Ishikawa (cell line): ENCODE results near the gene UBIAD1.

Experiments used
- CEBPB ChIP-seq: IDR thresholded peaks from 2 replicates; pipeline ENCODE4 v1.6.1; 2012
- CREB1 ChIP-seq: IDR thresholded peaks from 2 replicates; pipeline ENCODE4 v1.6.1; 2012; ENCODE audit warnings: low read depth
- EGR1 ChIP-seq: IDR thresholded peaks from 2 replicates; pipeline ENCODE4 v1.6.1; 2012
- EP300 ChIP-seq: IDR thresholded peaks from 2 replicates; pipeline ENCODE4 v1.6.1; 2012; ENCODE audit warnings: borderline replicate concordance
- FOXM1 ChIP-seq: IDR thresholded peaks from 2 replicates; pipeline ENCODE4 v1.6.1; 2012; ENCODE audit warnings: low read depth, borderline replicate concordance
- NFIC ChIP-seq: IDR thresholded peaks from 2 replicates; pipeline ENCODE4 v1.6.1; 2012
- RAD21 ChIP-seq: IDR thresholded peaks from 2 replicates; pipeline ENCODE4 v1.6.1; 2012; ENCODE audit warnings: low read depth
- TAF1 ChIP-seq: IDR thresholded peaks from 2 replicates; pipeline ENCODE4 v1.6.1; 2012; ENCODE audit warnings: low read depth, mild to moderate bottlenecking
- TCF12 ChIP-seq: IDR thresholded peaks from 2 replicates; pipeline ENCODE4 v1.6.1; 2012; ENCODE audit warnings: low read depth
- TEAD4 ChIP-seq: IDR thresholded peaks from 2 replicates; pipeline ENCODE4 v1.6.1; 2012
- YY1 ChIP-seq: IDR thresholded peaks from 2 replicates; pipeline ENCODE4 v1.6.1; 2012; ENCODE audit warnings: low read depth
- ZBTB7A ChIP-seq: IDR thresholded peaks from 2 replicates; pipeline ENCODE4 v1.6.1; 2012; ENCODE audit warnings: low read depth
- TF ChIP-seq, protein P1 (sequence below): IDR thresholded peaks from 2 replicates; pipeline ENCODE4 v1.6.1; 2012; ENCODE audit warnings: low read depth, mild to moderate bottlenecking
- TF ChIP-seq, protein P2 (sequence below): IDR thresholded peaks from 2 replicates; pipeline ENCODE4 v1.6.1; 2012
- TF ChIP-seq, protein P3 (sequence below): IDR thresholded peaks from 2 replicates; pipeline ENCODE4 v1.6.1; 2012

UBIAD1 gene

DNA sequence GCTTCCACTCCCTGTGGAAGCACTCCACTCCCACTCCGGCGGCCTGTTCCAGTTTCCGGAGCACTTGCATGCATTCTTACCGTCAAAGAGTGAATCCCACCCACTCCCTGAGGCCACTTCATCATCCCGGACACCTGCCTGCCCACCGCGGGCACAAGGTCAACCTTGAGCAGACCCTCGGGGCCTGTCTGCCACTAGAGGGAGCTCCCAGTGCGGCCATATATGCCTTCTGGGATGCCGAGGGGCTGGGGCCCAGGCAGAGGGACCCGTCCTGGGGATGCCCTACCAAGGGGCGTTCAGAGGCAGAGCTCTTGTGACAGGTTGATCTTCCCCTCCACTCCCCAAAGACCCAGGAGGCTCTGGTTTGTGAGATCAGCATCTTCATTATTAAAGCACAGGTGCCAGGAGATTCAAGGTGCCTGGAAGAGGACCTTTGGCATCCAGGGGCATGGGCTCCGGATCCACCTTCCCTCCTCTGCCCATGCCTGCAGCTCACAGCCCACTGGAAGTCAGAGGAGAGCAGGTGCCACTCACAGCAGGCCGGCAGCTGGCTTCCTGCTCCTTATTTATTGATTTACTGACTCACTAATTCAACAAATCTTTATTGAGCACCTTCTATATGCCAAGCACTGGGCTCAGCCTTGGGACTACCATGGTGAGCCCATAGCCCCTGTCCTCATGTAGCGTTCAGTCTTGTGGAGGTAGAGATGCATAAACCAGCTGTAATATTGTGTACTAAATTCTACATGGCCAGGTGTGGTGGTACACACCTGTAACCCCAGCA lies 47.3 kb downstream of the UBIAD1 start:
- TF ChIP-seq, protein P1, sequence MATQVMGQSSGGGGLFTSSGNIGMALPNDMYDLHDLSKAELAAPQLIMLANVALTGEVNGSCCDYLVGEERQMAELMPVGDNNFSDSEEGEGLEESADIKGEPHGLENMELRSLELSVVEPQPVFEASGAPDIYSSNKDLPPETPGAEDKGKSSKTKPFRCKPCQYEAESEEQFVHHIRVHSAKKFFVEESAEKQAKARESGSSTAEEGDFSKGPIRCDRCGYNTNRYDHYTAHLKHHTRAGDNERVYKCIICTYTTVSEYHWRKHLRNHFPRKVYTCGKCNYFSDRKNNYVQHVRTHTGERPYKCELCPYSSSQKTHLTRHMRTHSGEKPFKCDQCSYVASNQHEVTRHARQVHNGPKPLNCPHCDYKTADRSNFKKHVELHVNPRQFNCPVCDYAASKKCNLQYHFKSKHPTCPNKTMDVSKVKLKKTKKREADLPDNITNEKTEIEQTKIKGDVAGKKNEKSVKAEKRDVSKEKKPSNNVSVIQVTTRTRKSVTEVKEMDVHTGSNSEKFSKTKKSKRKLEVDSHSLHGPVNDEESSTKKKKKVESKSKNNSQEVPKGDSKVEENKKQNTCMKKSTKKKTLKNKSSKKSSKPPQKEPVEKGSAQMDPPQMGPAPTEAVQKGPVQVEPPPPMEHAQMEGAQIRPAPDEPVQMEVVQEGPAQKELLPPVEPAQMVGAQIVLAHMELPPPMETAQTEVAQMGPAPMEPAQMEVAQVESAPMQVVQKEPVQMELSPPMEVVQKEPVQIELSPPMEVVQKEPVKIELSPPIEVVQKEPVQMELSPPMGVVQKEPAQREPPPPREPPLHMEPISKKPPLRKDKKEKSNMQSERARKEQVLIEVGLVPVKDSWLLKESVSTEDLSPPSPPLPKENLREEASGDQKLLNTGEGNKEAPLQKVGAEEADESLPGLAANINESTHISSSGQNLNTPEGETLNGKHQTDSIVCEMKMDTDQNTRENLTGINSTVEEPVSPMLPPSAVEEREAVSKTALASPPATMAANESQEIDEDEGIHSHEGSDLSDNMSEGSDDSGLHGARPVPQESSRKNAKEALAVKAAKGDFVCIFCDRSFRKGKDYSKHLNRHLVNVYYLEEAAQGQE: no peak
- TF ChIP-seq RAD21: peak; percentile 60

DNA sequence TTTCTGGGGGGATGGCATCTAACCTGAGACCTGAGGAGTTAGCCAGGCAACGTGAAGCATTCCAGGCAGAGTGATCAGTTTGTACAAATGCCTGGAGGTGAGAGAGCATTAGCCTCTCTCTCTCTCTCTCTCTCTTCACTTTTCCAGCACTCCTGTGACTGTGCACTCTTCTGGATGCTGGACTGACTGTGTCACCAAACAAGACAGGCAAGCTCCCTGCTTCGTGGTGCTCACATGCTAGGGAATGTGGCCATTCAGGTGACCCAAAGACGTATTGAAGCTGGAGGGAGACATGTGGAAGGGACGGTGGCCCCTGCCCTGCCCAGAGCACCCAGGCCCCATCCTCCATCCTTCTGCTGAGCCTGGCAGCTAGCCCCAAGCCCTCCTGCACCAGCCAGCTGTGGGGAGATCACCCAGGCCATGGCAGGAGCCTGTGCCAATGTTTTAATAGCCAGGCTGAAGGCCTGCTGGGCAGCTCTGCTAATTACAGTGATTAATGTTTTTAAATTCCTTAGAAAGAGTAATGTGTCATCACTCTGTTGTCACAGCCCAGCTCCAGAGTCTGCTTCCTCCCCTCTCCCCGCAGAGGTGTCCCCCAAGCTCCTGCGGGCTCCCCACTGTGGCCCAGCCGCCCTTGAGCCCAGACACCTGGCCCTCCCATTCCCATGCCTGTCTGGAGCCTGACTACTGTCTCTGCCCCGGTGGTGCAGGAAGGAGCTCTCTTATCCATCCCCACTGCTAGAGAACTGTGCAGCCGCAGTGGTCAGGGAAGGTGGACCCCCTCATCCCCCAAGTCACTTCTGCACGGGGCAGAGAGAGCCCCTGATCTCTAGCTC lies 48.9 kb downstream of the UBIAD1 start:
- TF ChIP-seq CREB1: no peak
- TF ChIP-seq TCF12: no peak
- no peak for TF ChIP-seq EP300
- no peak for TF ChIP-seq FOXM1
- no peak for TF ChIP-seq YY1
- TF ChIP-seq CEBPB: no peak
- TF ChIP-seq TAF1: no peak
- TF ChIP-seq, protein P1: no peak
- TF ChIP-seq NFIC: no peak
- TF ChIP-seq, protein P2, sequence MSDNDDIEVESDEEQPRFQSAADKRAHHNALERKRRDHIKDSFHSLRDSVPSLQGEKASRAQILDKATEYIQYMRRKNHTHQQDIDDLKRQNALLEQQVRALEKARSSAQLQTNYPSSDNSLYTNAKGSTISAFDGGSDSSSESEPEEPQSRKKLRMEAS: no peak
- no peak for TF ChIP-seq TEAD4

DNA sequence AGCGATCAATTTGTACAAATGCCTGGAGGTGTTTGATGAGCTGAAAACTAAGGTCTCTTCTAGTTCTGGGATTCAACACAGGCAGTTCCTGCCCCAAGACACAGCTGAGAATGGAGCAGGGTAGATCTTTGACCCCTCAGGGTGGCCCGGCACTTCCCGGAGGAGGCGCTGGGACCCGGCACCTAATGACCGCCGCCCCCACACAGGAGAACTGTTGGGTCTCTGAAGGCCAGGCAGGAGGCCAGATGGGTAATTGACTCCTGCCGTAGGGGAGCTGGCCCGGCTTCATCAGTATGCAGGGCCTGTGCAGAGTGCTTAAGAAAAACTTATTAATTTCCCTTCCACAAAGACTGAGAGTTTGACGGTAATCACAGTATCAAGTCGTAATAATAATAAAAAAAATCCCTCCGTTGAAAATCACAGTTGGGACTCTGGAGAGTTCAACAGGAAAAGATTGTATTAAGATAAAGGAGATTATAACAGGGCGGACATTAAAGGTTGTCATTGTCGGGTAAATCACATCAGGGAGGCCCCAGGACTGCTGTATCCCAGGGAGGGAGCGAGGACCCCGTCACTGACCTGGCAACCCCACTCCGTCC lies 51.7 kb downstream of the UBIAD1 start:
- TF ChIP-seq, protein P3, sequence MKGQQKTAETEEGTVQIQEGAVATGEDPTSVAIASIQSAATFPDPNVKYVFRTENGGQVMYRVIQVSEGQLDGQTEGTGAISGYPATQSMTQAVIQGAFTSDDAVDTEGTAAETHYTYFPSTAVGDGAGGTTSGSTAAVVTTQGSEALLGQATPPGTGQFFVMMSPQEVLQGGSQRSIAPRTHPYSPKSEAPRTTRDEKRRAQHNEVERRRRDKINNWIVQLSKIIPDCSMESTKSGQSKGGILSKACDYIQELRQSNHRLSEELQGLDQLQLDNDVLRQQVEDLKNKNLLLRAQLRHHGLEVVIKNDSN: no peak
- no peak for TF ChIP-seq RAD21

DNA sequence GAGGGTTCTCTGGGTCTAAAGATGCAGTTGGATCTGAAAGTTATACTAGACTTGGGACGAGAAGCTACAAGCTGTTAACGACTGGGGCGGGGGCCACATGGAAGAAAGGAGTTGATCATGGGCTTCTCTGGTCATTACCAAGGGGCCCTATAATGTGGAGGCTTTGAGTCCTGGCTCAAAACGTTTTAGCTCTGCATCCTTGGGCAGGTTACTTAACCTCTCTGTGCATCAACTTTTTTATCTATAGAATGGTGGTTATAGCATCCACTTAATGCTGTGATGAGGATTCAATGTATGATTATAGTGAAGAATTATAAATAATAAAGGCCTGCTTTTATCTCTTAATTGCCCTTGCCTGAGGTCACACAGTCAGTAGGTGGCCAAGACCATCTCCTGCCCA lies 53.1 kb downstream of the UBIAD1 start:
- no peak for TF ChIP-seq TCF12
- TF ChIP-seq, protein P1: no peak
- TF ChIP-seq FOXM1: no peak
- TF ChIP-seq, protein P3: no peak

DNA sequence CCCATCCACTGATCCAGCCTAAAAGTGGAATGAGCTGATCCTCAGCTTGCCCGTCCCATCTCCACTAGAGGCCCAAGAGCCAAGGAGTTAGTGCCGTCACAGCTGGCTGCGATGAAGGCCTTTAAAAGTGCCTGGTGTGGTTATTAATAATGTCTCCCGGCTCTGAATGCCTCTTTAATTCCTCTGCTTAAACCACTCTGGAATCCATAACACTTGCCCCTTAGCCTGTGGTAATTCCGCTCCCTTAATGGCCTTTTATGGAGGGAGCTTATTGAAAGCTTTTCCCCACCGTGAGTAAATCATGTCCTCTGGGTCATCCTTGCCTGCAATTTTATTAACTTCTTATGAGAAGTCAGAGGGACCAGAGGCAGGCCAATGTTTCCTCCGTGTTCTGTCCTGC lies 55.4 kb downstream of the UBIAD1 start:
- TF ChIP-seq TAF1 (no peak), YY1 (no peak), TCF12 (no peak), RAD21 (no peak), CEBPB (no peak), ZBTB7A (no peak), EGR1 (no peak), EP300 (no peak), CREB1 (no peak), TEAD4 (no peak)
- TF ChIP-seq, protein P2: no peak
- TF ChIP-seq, protein P1: no peak
